Stimulated activated CD4-positive, alpha-beta T cell treated with anti-CD3 and anti-CD28 coated beads, Interleukin-2, amount 100 ng/mL, for 4 hours (primary cell): ENCODE data around the gene LRRC61.

Experiments used
- DNase-seq: peaks from one replicate; pipeline ENCODE4 v3.0.0-alpha.2; 2020; ENCODE audit warnings: low read depth

Gene LRRC61

GRCh38 chr7:150332852-150333635 is 9.9 kb downstream of the LRRC61 start:
- DNase-seq, result no peak

GRCh38 chr7:150333659-150334058 is 10.5 kb downstream of the LRRC61 start:
- no peak for DNase-seq

DNA sequence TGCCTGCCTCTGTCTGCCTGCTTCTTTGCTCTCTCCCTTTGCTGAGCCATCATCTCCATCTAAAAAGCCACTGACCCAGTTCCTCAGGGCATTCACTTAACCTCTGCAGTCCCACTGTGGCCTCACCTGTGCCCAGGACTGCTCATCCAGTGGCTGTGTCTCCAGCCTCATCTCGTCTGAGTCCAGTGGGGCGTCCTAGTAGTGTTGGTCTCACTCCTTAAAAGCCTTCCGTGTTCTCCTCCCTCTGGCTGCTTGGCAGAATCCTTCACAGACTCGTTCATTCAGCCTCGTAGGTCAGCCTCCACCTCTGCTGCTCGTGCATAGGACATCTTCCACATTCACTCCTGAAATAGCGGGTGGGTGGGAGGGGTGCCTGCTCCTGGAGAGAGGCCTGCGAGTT is 11.0 kb downstream of the LRRC61 start:
- DNase-seq, result no peak

GRCh38 chr7:150335108-150335773 is 12.1 kb downstream of the LRRC61 start:
- no peak for DNase-seq

DNA sequence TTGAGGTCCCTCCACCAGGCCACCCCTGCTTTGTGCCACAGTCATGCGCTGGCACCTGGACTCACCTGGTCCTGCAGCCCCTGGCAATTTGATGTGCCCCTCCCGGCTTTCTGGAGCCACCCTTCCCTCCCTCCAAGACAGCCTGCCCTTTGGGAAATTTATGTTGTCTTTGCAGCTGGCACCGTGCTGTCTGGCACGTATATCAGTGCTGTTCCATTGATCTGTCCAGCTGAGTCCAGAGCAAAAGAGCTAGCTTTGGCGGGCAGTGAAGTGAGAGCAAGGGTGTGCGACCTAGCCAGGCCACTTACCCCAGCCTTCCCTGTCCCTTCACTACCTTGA is 12.6 kb downstream of the LRRC61 start:
- no peak for DNase-seq

- DNase-seq, result no peak
These were observed 13.6 kb downstream of the LRRC61 start for GRCh38 chr7:150336746-150337145.

DNA sequence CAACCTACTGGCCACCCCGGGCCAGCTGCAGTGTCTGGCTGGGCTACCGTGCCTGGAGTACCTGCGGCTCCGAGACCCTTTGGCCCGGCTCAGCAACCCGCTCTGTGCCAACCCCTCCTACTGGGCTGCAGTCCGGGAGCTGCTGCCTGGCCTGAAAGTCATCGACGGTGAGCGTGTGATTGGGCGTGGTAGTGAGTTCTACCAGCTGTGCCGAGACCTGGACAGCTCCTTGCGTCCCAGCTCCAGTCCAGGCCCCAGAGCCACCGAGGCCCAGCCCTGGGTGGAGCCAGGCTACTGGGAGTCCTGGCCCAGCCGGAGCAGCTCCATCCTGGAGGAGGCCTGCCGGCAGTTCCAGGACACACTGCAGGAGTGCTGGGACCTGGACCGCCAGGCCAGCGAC is 14.0 kb downstream of the LRRC61 start:
- no peak for DNase-seq

DNA sequence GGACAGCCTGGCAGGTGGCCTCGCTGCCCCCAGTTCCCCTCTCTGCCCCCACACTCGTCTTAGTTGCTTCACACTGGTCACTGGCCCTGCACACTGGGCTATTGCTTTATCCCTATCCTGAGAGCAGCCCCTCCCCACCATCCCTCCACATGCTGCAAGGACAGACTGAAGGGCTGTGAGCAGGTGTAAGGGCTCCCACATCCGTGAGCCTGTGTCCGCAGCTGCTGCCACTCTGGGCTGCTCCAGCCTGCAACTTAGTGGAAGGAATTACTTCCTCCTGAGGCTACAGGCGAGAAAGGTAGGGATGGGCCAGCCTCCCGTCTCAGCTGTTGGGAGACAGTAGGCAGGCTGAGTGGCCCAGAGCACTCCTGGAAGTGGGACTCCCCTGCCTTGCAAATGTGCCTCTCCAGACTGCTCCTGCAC is 14.5 kb downstream of the LRRC61 start:
- no peak for DNase-seq

- DNase-seq, result no peak
These were observed 15.1 kb downstream of the LRRC61 start for GRCh38 chr7:150338166-150338829.

- DNase-seq, result no peak
These were observed 16.3 kb downstream of the LRRC61 start for GRCh38 chr7:150339409-150339809.

GRCh38 chr7:150340024-150340749 is 17.0 kb downstream of the LRRC61 start:
- DNase-seq, result no peak

DNA sequence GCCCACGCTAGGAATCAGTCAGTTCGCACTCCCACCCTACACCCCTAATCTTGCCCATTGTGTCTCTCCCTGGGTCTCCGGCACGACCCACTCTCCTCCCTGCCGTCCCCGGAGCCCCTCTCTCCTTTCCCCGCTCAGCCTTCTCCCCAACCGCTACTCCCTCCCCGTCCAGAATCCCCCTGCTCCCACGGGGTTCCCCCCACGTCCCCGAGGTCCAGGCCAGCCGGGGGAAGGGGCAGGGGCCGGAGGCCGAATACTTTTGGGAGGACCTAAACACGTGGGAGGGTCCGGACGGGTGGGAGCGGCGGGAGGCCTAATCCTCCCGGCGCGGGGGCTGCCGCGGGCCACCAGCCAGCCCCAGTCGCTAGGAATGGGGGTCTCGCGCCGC is 17.7 kb downstream of the LRRC61 start:
- DNase-seq, result no peak

- no peak for DNase-seq
These were observed 18.3 kb downstream of the LRRC61 start, which contains the start of gene RARRES2 for GRCh38 chr7:150341263-150342120. TSS of gene RARRES2 (minus strand) at chr7:150341629. CDS start at chr7:150340609, 1,020 bp downstream.

DNA sequence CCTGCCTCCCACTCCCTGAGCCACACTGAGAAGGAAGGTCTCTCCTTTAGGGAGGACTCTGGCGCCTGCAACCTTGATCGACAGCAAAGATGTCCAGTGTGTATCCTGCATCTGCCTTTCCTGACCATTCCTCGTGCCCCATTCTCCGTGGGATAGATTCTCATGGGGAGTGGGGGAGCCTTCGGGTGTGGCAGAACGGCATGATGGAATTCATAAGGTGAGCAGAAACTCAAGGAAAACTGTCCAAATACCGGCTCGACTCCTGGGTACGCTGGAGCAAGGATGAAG is 18.9 kb downstream of the LRRC61 start:
- no peak for DNase-seq

- no peak for DNase-seq
These were observed 20.1 kb downstream of the LRRC61 start for GRCh38 chr7:150343225-150343624.

GRCh38 chr7:150344299-150344698 is 21.1 kb downstream of the LRRC61 start:
- no peak for DNase-seq

- no peak for DNase-seq
These were observed 21.9 kb downstream of the LRRC61 start for GRCh38 chr7:150345012-150345411.

DNA sequence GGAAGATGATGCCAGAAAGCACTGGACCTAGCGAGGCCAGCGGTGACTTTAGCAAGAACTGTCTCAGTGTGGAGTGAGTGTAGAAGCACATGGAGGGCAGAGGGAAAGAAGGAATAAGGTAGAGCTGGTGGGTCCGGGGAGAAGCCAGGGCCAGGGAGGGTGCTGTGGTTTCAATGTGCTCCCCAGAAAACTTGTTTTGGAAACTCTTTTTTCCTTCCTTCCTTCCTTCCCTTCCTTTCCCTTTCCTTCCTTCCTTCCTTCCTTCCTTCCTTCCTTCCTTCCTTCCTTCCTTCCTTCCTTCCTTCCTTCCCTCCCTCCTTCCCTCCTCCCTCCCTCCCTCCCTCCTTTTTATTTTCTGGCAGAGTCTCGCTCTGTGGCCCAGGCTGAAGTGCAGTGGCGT is 23.8 kb downstream of the LRRC61 start:
- DNase-seq, result no peak

DNA sequence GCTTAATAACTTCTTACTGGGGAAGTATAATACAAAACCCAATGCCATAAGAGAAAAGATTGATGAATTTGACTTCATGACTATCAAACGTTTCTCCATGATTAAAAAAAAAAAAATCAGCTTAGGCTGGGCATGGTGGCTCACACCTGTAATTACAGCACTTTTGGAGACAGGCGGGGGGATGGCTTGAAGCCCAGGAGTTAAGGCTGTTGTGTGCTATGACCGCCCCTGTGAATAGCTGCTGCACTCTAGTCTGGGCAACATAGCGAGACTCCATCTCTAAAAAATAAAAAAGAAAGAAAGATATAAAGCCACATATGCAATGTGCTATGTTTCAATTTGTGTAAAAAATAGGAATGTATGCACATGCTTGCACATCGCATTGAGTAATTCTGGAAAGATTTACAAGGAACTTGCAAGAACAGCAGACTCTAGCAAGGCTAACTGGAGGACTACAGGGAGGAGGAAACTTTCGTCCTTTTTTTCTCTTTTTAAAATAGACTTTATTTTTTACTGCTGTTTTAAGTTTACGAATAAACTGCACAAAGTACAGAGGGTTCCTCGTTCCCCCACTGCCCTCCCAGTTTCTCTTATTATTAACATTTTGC is 28.5 kb downstream of the LRRC61 start:
- DNase-seq, result no peak

GRCh38 chr7:150355666-150356059 is 32.5 kb downstream of the LRRC61 start:
- DNase-seq, result no peak

DNA sequence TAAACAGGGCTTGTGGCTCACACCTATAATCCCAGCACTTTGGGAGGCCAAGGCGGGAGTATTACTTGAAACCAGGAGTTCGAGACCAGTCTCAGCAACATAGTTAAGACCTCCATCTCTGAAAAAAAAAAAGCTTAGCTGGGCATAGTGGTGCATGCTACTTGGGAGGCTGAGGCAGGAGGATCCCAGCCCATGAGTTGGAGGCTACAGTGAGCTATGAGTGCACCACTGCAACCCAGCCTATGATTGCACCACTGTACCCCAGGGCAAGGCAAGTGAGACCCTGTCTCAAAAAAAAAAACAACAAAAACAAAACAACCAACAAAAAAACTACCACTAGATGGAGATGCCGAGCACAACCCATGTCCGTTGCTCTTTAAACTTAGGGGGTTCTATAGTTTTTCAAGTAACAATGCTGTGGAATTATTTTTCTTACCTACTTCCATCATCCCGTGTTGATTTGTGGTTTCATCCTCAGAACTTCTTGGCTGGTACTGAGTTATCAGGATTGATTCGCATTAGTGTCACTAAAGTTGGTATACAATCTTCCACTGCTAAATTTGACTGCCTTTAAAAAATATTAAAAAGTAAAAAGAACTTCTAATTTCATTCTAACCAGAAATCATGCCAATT is 33.2 kb downstream of the LRRC61 start:
- no peak for DNase-seq
